Mucosa of stomach (tissue), 1 donor: Measurements from ENCODE around the gene SLC23A1.

Experiments
- H3K27me3 ChIP-seq: one replicate; pipeline ENCODE4 v1.7.0; 2013; ENCODE audit warnings: mild to moderate bottlenecking, low read length; ENCODE audit not compliant: control insufficient read depth, insufficient read depth
- H3K36me3 ChIP-seq: one replicate; pipeline ENCODE4 v1.7.0; 2013; ENCODE audit warnings: low read length; ENCODE audit not compliant: control insufficient read depth, insufficient read depth
- H3K4me1 ChIP-seq: one replicate; pipeline ENCODE4 v1.7.0; 2013; ENCODE audit warnings: mild to moderate bottlenecking, low read length; ENCODE audit not compliant: control insufficient read depth, insufficient read depth
- H3K4me3 ChIP-seq: one replicate; pipeline ENCODE4 v1.7.0; 2013; ENCODE audit warnings: low read length
- H3K9ac ChIP-seq: one replicate; pipeline ENCODE4 v1.7.0; 2013; ENCODE audit warnings: mild to moderate bottlenecking, low read length, moderate library complexity
- H3K9me3 ChIP-seq: one replicate; pipeline ENCODE4 v1.7.0; 2013; ENCODE audit warnings: mild to moderate bottlenecking, low read length, moderate library complexity; ENCODE audit not compliant: control insufficient read depth
- donor health status: Pancreatic carcinoma.

The SLC23A1 gene

GRCh38 chr5:139383275-139383992, at the start of gene SLC23A1:
TSS of gene SLC23A1 (minus strand) at chr5:139383297. CDS start at chr5:139383253, 44 bp downstream.
- no peaks in the 10 kb centered on the region for H3K27me3 ChIP-seq
- no peaks in the 10 kb centered on the region for H3K36me3 ChIP-seq
- peak within 1 kb of the TSS; percentile 72 for H3K9ac ChIP-seq
- H3K4me3 ChIP-seq: no peak within 1 kb of the TSS
- no peaks in the 10 kb centered on the region for H3K9me3 ChIP-seq
- H3K4me1 ChIP-seq: peaks cover 44% of the 10 kb centered on the region

- Histone ChIP-seq H3K9ac (no peak overlapping the region), H3K36me3 (no peaks in the 10 kb centered on the region), H3K4me1 (no peaks in the 10 kb centered on the region), H3K9me3 (no peaks in the 10 kb centered on the region), H3K4me3 (no peak overlapping the region), H3K27me3 (no peaks in the 10 kb centered on the region)
Observed at GRCh38 chr5:139431706-139432105, 48.6 kb upstream of the SLC23A1 start.

DNA sequence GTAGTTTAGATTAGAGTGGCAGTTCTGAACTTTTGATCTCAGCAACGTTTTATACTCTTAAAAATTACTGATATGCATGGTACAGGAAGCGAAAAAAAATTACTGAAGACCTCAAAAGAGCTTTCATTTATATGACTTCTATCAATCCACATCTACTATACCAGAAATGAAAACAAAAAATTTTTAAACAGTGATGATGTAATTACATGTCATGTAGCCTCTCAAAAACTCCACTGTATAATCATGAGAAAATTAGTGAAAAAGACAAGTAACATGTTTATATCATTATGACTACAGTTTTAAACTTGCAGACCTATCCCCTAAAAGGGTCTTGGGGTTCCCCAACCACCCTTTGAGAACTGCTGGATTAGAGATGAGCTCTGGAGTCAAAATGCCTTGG, 46.9 kb upstream of the SLC23A1 start:
- no peaks in the 10 kb centered on the region for H3K4me1 ChIP-seq
- no peak overlapping the region for H3K4me3 ChIP-seq
- no peaks in the 10 kb centered on the region for H3K36me3 ChIP-seq
- no peaks in the 10 kb centered on the region for H3K27me3 ChIP-seq
- no peak overlapping the region for H3K9ac ChIP-seq
- no peaks in the 10 kb centered on the region for H3K9me3 ChIP-seq

DNA sequence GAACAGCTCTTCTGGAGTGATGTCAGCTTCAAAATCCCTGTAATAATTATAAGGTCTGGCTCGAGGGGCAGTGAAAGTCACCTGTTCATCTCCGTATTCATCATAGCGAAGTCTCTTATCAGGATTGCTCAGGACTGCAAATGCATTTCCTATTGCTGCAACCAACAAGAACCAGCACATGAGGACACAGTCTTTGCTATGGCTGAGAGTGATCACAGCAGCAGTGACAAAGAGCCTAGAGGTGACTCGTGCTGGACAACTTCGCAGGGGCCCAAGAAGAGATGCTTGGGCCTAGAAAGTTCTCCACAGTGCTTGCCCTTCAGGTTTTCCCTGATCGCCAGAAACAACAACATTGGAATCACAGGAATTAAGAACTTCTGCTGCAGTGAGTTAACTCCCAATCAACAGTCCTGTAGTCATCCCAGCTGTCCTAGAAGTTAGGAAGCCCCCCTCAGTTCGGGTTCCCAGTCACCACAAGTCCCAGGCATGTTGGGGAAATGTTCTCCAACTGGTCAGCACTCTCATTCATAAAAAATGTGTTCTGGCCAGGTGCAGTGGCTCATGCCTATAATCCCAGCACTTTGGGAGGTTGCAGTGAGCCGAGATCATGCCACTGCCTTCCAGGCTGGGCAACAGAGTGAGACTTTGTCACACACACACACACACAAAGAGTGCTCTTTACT, 43.2 kb upstream of the SLC23A1 start:
- H3K4me3 ChIP-seq: no peak overlapping the region
- H3K4me1 ChIP-seq: no peaks in the 10 kb centered on the region
- H3K9ac ChIP-seq: no peak overlapping the region
- no peaks in the 10 kb centered on the region for H3K36me3 ChIP-seq
- H3K27me3 ChIP-seq: no peaks in the 10 kb centered on the region
- H3K9me3 ChIP-seq: no peaks in the 10 kb centered on the region

- no peak overlapping the region for H3K9ac ChIP-seq
- no peak overlapping the region for H3K4me3 ChIP-seq
- H3K27me3 ChIP-seq: no peaks in the 10 kb centered on the region
- no peaks in the 10 kb centered on the region for H3K4me1 ChIP-seq
- no peaks in the 10 kb centered on the region for H3K36me3 ChIP-seq
- H3K9me3 ChIP-seq: no peaks in the 10 kb centered on the region
Observed at GRCh38 chr5:139425497-139425896, 42.4 kb upstream of the SLC23A1 start.

DNA sequence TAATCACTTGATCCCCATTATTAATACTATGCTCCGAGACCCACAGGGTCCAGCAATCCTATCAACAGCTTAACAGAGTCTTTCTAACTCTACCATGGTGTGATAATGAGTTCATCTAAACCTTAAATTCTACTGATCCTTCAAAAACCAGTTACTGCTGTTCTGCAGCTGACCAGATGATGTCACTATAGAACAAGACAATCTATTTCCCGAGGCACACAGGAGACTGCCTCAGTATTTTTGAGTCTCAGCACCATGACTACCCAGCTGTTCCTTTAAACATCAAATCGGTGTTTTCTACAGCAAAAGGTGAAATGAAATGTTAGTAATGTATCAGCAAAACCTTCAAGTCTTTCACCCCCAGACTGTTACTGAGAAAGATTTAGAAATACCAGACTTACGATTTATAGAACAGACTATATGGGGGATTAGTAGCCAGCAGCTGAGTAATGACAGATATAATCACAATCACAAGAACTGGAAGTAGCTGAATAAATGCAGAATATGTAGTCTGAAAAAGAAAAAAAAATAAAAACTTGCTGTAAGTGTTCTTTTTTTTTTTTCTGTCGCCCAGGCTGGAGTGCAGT, 39.3 kb upstream of the SLC23A1 start:
- Histone ChIP-seq H3K9ac (no peak overlapping the region), H3K36me3 (no peaks in the 10 kb centered on the region), H3K9me3 (no peaks in the 10 kb centered on the region), H3K4me3 (no peak overlapping the region), H3K4me1 (peaks cover 4% of the 10 kb centered on the region), H3K27me3 (no peaks in the 10 kb centered on the region)

- no peaks in the 10 kb centered on the region for H3K27me3 ChIP-seq
- H3K36me3 ChIP-seq: no peaks in the 10 kb centered on the region
- H3K9me3 ChIP-seq: no peaks in the 10 kb centered on the region
- no peak overlapping the region for H3K9ac ChIP-seq
- no peak overlapping the region for H3K4me3 ChIP-seq
- peaks cover 4% of the 10 kb centered on the region for H3K4me1 ChIP-seq
Observed at GRCh38 chr5:139419226-139420192, 36.4 kb upstream of the SLC23A1 start.

DNA sequence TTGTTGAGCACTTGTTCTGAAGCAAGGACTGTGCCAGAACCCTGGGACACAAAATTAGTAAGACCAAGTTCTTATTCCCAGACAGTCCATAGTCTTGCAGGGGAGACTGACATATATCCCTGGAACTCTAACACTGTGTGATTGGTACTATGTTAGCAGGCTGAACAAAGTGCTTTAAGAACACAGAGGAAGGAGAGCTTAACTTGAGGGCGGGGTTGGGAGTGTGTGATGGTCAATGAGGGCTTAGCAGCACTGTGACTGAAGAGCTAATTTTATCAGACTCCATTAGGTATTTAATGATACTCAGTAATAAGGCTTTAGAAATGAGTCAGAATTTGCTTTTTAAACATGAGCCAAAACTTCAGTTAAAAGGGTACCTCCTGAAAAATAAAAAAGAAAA, 35.7 kb upstream of the SLC23A1 start:
- Histone ChIP-seq H3K4me3 (no peak overlapping the region), H3K36me3 (no peaks in the 10 kb centered on the region), H3K4me1 (peaks cover 4% of the 10 kb centered on the region), H3K27me3 (no peaks in the 10 kb centered on the region), H3K9ac (no peak overlapping the region), H3K9me3 (no peaks in the 10 kb centered on the region)

DNA sequence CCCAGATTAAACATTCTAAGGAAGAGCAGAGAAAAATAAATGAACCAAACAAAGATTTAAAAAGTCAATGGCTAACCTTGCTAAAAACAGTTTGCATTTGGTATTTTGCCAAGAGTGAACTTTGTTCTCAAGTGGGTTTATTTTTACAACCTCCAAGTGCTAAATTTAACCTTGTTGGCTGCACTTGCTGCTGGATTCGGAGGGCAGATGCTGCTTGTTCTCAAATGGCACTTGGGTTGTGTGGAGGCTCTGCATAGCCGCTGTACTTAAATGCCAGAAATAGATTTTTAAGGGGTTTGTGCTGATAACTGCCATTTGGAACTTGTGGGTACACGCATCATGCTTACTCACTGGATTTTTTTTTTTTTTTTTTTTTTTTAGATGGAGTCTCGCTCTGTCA, 34.1 kb upstream of the SLC23A1 start:
- H3K36me3 ChIP-seq: no peaks in the 10 kb centered on the region
- H3K9ac ChIP-seq: no peak overlapping the region
- H3K27me3 ChIP-seq: no peaks in the 10 kb centered on the region
- H3K4me1 ChIP-seq: peaks cover 4% of the 10 kb centered on the region
- no peaks in the 10 kb centered on the region for H3K9me3 ChIP-seq
- H3K4me3 ChIP-seq: no peak overlapping the region

DNA sequence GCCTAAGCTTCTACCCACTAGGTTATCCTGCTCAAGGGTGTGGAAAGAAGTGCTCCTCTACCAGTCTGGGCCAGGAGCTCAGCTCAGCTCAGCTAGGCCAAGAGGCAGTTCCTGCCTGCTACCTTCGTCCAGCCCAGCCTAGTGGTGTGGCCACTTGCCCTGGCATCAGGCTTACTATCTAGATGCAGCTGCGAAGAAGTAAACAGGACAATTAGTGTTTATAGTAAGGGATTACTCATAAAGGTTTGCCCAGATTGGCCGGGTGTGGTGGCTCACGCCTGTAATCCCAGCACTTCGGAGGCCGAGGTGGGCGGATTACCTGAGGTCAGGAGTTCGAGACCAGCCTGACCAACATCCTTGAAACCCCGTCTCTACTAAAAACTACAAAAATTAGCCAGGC, 33.6 kb upstream of the SLC23A1 start:
- Histone ChIP-seq H3K4me3 (no peak overlapping the region), H3K36me3 (no peaks in the 10 kb centered on the region), H3K4me1 (peaks cover 4% of the 10 kb centered on the region), H3K9me3 (no peaks in the 10 kb centered on the region), H3K9ac (no peak overlapping the region), H3K27me3 (no peaks in the 10 kb centered on the region)

DNA sequence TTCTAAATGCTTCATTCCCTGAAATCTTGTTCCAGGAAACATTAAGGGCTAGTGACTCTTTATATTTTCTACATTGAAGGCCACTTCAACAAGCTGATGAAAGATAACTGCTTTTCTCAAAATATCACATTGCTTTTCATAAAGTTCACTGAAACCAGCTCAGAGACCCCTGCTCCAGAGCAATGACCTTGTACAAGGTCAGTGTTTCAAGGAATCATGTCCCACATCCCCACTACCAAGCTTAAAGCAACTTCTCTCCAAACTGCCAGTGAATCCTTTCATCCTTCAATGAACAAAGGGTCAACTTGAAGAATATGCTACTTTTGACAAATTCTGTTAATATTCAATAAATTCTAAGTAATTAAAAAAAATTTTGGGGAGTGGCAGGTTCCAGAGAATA, 32.8 kb upstream of the SLC23A1 start:
- H3K4me1 ChIP-seq: peaks cover 4% of the 10 kb centered on the region
- no peak overlapping the region for H3K9ac ChIP-seq
- H3K36me3 ChIP-seq: no peaks in the 10 kb centered on the region

More for the DNA sequence above, 32.8 kb upstream of the SLC23A1 start:
- H3K4me3 ChIP-seq: no peak overlapping the region
- H3K9me3 ChIP-seq: no peaks in the 10 kb centered on the region
- H3K27me3 ChIP-seq: no peaks in the 10 kb centered on the region
